Coronary artery (tissue), 2 donors: ENCODE measurements around the gene NCOA1.

ENCODE experiments used
- DNase-seq: peaks from one replicate; pipeline ENCODE4 v3.0.0-alpha.2; 2017; ENCODE audit warnings: low spot score
- H3K27ac ChIP-seq, 2 donors: fragments of 200-600 bp; sonication (generic); one replicate each; pipeline ENCODE4 v1.5.1; 2016 to 2019
- H3K4me3 ChIP-seq: fragments of 200-600 bp; sonication (generic); 2 replicates; pipeline ENCODE4 v1.5.1; 2016; ENCODE audit warnings: mild to moderate bottlenecking, moderate library complexity
- CTCF ChIP-seq: fragments of 200-600 bp; sonication (generic); IDR thresholded peaks from one replicate; pipeline ENCODE4 v1.5.1; 2019; ENCODE audit warnings: antibody characterized with exemption

Gene NCOA1

GRCh38 chr2:24454294-24454693 is 36.8 kb upstream of the NCOA1 start:
- TF ChIP-seq CTCF, result no peak
- peak overlapping the region; percentile 62 for H3K4me3 ChIP-seq
- DNase-seq, result no peak
- peak overlapping the region; percentile 12 to 63 for H3K27ac ChIP-seq

- no peak for TF ChIP-seq CTCF
- DNase-seq, result no peak
- peak overlapping the region in 1 of 2 donors; percentile 33 for H3K27ac ChIP-seq
- no peak overlapping the region for H3K4me3 ChIP-seq
Measured at GRCh38 chr2:24456599-24457556, 34.2 kb upstream of the NCOA1 start.

DNA sequence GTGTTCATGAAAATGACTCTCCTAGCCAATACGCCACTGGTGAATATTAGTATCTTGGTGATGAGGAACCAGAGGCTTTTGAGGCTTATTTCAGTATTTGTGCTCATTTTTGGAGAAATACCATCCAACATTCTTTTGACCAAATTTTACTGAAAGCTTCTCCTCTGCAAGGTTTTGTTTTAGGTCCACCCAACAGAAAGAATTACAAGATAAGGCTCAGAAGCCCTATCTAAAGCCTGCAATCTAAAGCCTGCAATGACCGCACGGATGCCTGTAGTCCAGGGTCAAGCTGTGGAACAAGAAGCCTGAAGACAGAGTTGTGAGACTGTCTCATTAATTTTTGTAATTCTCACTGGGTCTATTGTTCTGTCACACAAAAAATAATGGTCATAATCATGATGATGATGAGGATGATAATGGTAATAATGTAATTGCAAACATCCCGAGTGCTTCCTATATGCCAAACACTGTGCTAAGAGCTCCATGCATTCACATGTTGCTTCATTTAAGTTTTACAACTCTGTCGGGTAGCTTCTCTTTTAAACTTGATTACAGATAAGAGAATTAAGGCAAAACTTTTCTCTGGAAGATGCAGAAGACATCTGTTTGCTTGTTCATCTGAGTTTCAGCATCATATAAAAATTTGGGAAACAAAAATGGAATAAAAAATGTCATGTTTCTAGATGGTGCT is 33.2 kb upstream of the NCOA1 start:
- no peak for TF ChIP-seq CTCF
- no peak for DNase-seq
- no peak overlapping the region for H3K27ac ChIP-seq
- H3K4me3 ChIP-seq, result no peak overlapping the region

DNA sequence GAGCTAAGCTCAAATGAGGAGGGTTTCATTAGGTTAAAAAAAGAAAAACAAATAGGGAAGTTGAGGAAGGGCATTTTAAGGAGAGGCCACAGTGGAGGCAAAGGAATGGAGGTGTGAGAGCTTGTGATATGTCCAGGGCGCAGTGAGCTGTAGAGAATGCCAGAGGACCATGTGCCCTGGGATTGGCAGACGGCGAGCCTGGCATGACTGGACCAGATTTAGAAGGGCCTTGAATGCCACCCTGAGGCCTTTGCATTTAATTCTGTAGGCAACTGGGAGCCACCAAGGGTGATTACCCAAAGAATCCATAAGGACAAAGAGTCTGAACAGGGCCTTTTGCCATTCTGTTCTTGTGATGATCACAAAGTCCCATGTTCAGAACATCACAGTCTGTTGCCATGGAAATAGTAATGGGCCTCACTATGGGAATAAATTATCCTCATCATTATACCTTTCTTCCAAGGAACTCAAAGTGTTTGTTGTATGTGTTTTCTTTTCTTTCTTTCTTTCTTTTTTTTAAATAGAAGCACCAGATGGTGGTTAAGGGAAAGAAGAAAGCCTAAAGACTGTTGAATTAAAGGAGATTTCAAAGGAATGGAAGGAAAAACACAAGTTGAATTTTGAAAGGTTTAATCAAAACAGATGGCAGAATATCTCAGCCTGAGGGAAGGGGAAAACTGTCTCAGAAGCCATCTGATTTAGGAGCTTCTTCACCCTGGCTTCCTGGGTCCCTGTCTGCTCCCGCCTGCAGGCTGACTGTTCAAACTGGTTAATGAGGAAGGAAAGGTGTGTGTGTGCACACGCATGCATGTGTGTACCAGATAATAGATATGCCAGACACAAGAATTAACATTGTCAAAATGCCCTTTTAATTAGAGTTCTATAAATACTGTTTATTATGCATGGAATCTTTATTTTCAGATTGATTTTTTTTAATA is 31.6 kb upstream of the NCOA1 start:
- no peak for TF ChIP-seq CTCF
- Histone ChIP-seq H3K27ac (no peak overlapping the region), H3K4me3 (no peak overlapping the region)
- no peak for DNase-seq

- no peak for DNase-seq
- Histone ChIP-seq H3K27ac (no peak overlapping the region), H3K4me3 (no peak overlapping the region)
- TF ChIP-seq CTCF, result no peak
Measured at GRCh38 chr2:24461685-24462084, 29.4 kb upstream of the NCOA1 start.

DNA sequence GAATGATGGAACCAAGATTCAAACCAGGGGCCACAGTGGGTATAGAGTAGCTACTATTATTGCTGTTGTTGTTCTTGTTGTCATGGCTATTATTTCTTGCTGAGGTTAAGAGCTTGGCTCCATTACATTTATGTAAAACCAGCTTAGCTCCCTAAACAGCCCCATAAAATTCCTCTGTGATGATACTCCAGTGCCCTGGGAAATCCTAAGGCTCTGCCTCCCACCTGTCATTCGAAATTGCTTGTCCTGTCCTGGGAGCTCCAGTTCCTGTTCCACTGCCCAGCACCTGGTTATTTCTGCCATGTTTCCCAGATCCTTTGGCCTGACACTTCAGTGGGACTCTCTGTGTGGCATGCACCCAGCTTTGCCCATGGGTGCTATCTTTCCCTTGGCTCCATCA is 27.8 kb upstream of the NCOA1 start:
- no peak for DNase-seq
- Histone ChIP-seq H3K27ac (no peak overlapping the region), H3K4me3 (no peak overlapping the region)
- TF ChIP-seq CTCF, result no peak
